ENCODE data around the gene SPATA6L. TPM values are rescaled to one million over a fixed set of nuclear protein-coding genes. Genes with fewer than 3 reads are reported as not detected.
A peak's percentile ranks its signal among the peaks of the same experiment; 100 is the strongest.
"Not testable (repeated sequence)": the region's sequence is repeated elsewhere in the genome, so short reads cannot be mapped to it uniquely, and the experiment has no call there.

SPATA6L gene
- total and polyA plus RNA-seq, 9 donors, result 0.17 to 0.87 (median 0.49) TPM

- Histone ChIP-seq H3K4me3 (ENCODE audit: low read length) (no peak overlapping the region), H3K27me3 (ENCODE audit: control insufficient read depth, insufficient read depth, low read length) (peaks cover 4% of the 10 kb centered on the region), H3K36me3 (ENCODE audit: control insufficient read depth, insufficient read depth, low read length) (no peaks in the 10 kb centered on the region), H3K9me3 (replicated peaks; ENCODE audit: control insufficient read depth, low read depth, low read length) (no peaks in the 10 kb centered on the region), H3K27ac (ENCODE audit: low read length) (no peak overlapping the region), H3K4me1 (ENCODE audit: control insufficient read depth, insufficient read depth, low read length) (peaks cover 11% of the 10 kb centered on the region)
- DNase-seq, result peak; percentile 37
- 60% methylated on average over 1 of the region's 3 CpGs for WGBS (ENCODE audit: insufficient coverage)
These were observed 2.3 kb downstream of the SPATA6L start for GRCh38 chr9:4663956-4664355.

GRCh38 chr9:4662989-4663792 lies 3.1 kb downstream of the SPATA6L start:
- Histone ChIP-seq H3K4me1 (ENCODE audit: control insufficient read depth, insufficient read depth, low read length) (peaks cover 11% of the 10 kb centered on the region), H3K9me3 (replicated peaks; ENCODE audit: control insufficient read depth, low read depth, low read length) (no peaks in the 10 kb centered on the region), H3K36me3 (ENCODE audit: control insufficient read depth, insufficient read depth, low read length) (no peaks in the 10 kb centered on the region), H3K4me3 (ENCODE audit: low read length) (peak overlapping the region; percentile 65), H3K27me3 (ENCODE audit: control insufficient read depth, insufficient read depth, low read length) (no peaks in the 10 kb centered on the region), H3K27ac (ENCODE audit: low read length) (no peak overlapping the region)
- WGBS (ENCODE audit: insufficient coverage), result 57% methylated on average over 12 of the region's 13 CpGs
- DNase-seq, result peak; percentile 18

GRCh38 chr9:4662108-4662988 lies 3.9 kb downstream of the SPATA6L start, which contains the start of gene PLPP6:
Gene PLPP6 (plus strand): TSS chr9:4662294. CDS start chr9:4662376, 82 bp downstream.
- 1% methylated on average over 70 of the region's 70 CpGs for WGBS (ENCODE audit: insufficient coverage)
- no peak within 1 kb of the TSS for H3K27ac ChIP-seq (ENCODE audit: low read length)

DNA sequence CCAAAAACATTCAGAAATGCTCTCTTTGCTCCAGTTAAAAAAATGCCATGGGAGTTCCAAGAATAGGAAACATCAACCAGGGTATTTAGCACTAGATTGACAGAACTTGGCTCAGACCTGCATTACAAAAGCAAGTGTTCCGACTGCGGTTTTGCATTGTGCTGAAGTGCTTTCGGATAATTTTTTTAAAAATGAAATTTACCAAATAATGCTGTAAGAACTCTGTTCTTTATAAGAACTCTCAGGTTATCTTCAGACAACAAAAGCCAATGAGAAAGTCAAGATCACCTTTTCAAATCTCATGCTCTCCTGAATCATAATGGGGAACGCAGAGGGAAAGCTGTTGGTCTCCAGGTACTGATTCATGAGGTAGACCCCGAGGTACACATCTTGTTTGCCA lies 4.7 kb downstream of the SPATA6L start:
- Histone ChIP-seq H3K27ac (ENCODE audit: low read length) (no peak overlapping the region), H3K4me3 (ENCODE audit: low read length) (peak overlapping the region; percentile 65), H3K36me3 (ENCODE audit: control insufficient read depth, insufficient read depth, low read length) (no peaks in the 10 kb centered on the region), H3K27me3 (ENCODE audit: control insufficient read depth, insufficient read depth, low read length) (no peaks in the 10 kb centered on the region), H3K9me3 (replicated peaks; ENCODE audit: control insufficient read depth, low read depth, low read length) (no peaks in the 10 kb centered on the region), H3K4me1 (ENCODE audit: control insufficient read depth, insufficient read depth, low read length) (peaks cover 11% of the 10 kb centered on the region)
- no peak for DNase-seq
- WGBS (ENCODE audit: insufficient coverage), result 0% methylated on average over 2 of the region's 5 CpGs

More at GRCh38 chr9:4662108-4662988, 3.9 kb downstream of the SPATA6L start, which contains the start of gene PLPP6:
- peaks cover 11% of the 10 kb centered on the region for H3K4me1 ChIP-seq (ENCODE audit: control insufficient read depth, insufficient read depth, low read length)
- DNase-seq, result peak; percentile 92
- H3K9me3 ChIP-seq (replicated peaks; ENCODE audit: control insufficient read depth, low read depth, low read length), result no peaks in the 10 kb centered on the region
- no peaks in the 10 kb centered on the region for H3K36me3 ChIP-seq (ENCODE audit: control insufficient read depth, insufficient read depth, low read length)
- no peaks in the 10 kb centered on the region for H3K27me3 ChIP-seq (ENCODE audit: control insufficient read depth, insufficient read depth, low read length)
- peak within 1 kb of the TSS; percentile 65 for H3K4me3 ChIP-seq (ENCODE audit: low read length)

DNA sequence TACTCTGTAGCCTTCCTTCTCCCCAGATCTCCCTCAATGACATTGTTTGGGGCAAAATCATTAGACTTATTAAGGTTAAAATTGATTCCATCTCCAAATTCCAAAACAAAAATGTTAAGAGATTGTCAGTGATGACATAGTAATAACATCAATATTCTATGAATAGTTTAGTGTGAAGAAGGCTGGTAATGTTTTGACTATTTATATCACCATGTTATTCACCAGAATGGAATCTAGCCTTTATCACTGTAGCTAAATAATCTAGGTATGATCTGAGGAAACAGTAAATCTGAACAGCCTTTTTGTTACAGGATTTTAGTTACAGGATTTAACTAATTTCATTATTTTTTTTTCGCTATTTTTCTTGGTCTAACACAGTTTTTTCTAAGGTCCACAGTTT lies 5.1 kb downstream of the SPATA6L start:
- H3K4me1 ChIP-seq (ENCODE audit: control insufficient read depth, insufficient read depth, low read length), result peaks cover 10% of the 10 kb centered on the region
- no peak for DNase-seq
- H3K36me3 ChIP-seq (ENCODE audit: control insufficient read depth, insufficient read depth, low read length), result no peaks in the 10 kb centered on the region
- no peak overlapping the region for H3K27ac ChIP-seq (ENCODE audit: low read length)
- WGBS (ENCODE audit: insufficient coverage), result no CpG with 5 or more reads among the region's 1 CpG
- no peaks in the 10 kb centered on the region for H3K9me3 ChIP-seq (replicated peaks; ENCODE audit: control insufficient read depth, low read depth, low read length)
- no peaks in the 10 kb centered on the region for H3K27me3 ChIP-seq (ENCODE audit: control insufficient read depth, insufficient read depth, low read length)
- H3K4me3 ChIP-seq (ENCODE audit: low read length), result no peak overlapping the region

GRCh38 chr9:4660665-4661064 lies 5.6 kb downstream of the SPATA6L start:
- not testable (repeated sequence) for H3K9me3 ChIP-seq (replicated peaks; ENCODE audit: control insufficient read depth, low read depth, low read length); H3K4me3 ChIP-seq (ENCODE audit: low read length); H3K4me1 ChIP-seq (ENCODE audit: control insufficient read depth, insufficient read depth, low read length); DNase-seq; H3K36me3 ChIP-seq (ENCODE audit: control insufficient read depth, insufficient read depth, low read length); H3K27me3 ChIP-seq (ENCODE audit: control insufficient read depth, insufficient read depth, low read length); H3K27ac ChIP-seq (ENCODE audit: low read length)
- whole genome bisulfite sequencing (ENCODE audit: insufficient coverage), result no CpG with 5 or more reads among the region's 5 CpGs

- Histone ChIP-seq H3K36me3 (ENCODE audit: control insufficient read depth, insufficient read depth, low read length) (no peaks in the 10 kb centered on the region), H3K9me3 (replicated peaks; ENCODE audit: control insufficient read depth, low read depth, low read length) (no peaks in the 10 kb centered on the region), H3K4me3 (ENCODE audit: low read length) (no peak overlapping the region), H3K27me3 (ENCODE audit: control insufficient read depth, insufficient read depth, low read length) (no peaks in the 10 kb centered on the region), H3K27ac (ENCODE audit: low read length) (no peak overlapping the region), H3K4me1 (ENCODE audit: control insufficient read depth, insufficient read depth, low read length) (peaks cover under 1% of the 10 kb centered on the region)
- DNase-seq, result no peak
- WGBS (ENCODE audit: insufficient coverage), result 94% methylated on average over 2 of the region's 4 CpGs
These were observed 8.7 kb downstream of the SPATA6L start for GRCh38 chr9:4657426-4658159.

GRCh38 chr9:4656621-4657020 lies 9.7 kb downstream of the SPATA6L start:
- no peaks in the 10 kb centered on the region for H3K4me1 ChIP-seq (ENCODE audit: control insufficient read depth, insufficient read depth, low read length)
- no peaks in the 10 kb centered on the region for H3K9me3 ChIP-seq (replicated peaks; ENCODE audit: control insufficient read depth, low read depth, low read length)
- no peak overlapping the region for H3K27ac ChIP-seq (ENCODE audit: low read length)
- DNase-seq, result no peak
- WGBS (ENCODE audit: insufficient coverage), result no CpG with 5 or more reads among the region's 3 CpGs
- H3K4me3 ChIP-seq (ENCODE audit: low read length), result no peak overlapping the region
- no peaks in the 10 kb centered on the region for H3K27me3 ChIP-seq (ENCODE audit: control insufficient read depth, insufficient read depth, low read length)
- H3K36me3 ChIP-seq (ENCODE audit: control insufficient read depth, insufficient read depth, low read length), result no peaks in the 10 kb centered on the region

DNA sequence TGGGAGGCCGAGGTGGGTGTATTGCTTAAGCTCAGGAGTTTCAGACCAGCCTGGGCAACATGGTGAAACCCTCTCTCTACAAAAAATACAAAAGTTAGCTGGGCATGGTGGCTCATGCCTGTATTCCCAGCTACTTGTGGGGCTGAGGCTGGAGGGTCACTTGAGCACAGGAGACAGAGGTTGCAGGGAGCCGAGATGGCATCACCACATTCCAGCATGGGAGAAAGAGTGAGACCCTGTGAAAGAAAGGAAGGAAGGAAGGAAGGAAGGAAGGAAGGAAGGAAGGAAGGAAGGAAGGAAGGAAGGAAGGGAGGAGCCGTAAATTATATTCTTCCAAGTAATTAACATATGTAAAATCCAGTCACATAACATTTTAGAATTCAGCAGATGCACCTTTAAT lies 10.1 kb downstream of the SPATA6L start:
- DNase-seq; H3K4me1 ChIP-seq (ENCODE audit: control insufficient read depth, insufficient read depth, low read length); H3K27me3 ChIP-seq (ENCODE audit: control insufficient read depth, insufficient read depth, low read length); H3K4me3 ChIP-seq (ENCODE audit: low read length); H3K9me3 ChIP-seq (replicated peaks; ENCODE audit: control insufficient read depth, low read depth, low read length); H3K36me3 ChIP-seq (ENCODE audit: control insufficient read depth, insufficient read depth, low read length); H3K27ac ChIP-seq (ENCODE audit: low read length): not testable (repeated sequence)
- WGBS (ENCODE audit: insufficient coverage), result 83% methylated on average over 1 of the region's 3 CpGs

Measured in muscle of leg (tissue), 11 donors.